Activated T-cell treated with anti-CD3 and anti-CD28 coated beads for 1 hour (primary cell): Measurements from ENCODE around the gene HSPA12A.

Source experiments
- DNase-seq: peaks from one replicate; pipeline ENCODE4 v3.0.0-alpha.2; 2020; ENCODE audit warnings: low read depth

HSPA12A gene

DNA sequence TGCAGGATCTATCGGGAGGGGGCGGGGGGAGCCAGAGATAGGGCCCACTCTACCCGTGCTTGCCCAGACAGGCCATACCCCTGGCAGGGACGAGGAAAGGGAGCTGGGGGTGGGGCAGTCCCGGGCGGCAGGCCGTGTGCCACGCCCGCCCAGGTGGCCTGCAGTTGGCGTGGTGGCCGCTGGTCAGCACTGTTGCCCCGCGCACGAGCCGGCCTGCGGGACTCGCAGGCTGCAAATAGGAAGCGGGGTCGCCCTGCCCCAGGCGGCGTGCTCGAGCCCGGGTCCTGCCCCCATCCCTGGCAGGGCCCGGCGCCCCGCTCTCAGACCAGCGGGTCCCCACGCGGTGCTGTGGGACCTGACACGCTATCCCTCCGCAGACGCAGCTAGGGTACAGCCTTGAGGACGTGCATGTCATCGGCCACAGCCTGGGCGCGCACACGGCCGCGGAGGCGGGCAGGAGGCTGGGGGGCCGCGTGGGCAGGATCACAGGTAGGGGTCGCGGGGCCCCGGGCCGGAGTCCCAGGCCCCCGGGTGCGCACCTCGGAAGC lies 114.9 kb downstream of the HSPA12A start:
- DNase-seq, result no peak

DNA sequence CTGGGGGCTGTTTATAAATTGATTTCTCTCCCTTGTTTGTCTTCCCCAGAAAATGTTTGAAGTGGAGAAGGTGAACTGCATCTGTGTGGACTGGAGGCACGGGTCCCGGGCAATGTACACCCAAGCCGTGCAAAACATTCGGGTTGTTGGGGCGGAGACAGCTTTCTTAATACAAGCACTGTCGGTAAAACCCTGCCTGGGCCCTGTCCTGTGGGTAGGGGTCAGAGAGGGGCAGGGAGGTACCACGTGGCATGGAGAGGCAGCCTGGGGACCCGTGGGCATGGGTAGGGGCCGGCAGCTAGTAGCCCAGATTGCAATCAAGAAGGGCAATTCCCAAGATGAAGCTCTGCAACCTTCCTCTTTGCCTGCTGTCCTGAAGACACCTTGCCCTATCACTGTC lies 115.6 kb downstream of the HSPA12A start:
- DNase-seq, result no peak

DNA sequence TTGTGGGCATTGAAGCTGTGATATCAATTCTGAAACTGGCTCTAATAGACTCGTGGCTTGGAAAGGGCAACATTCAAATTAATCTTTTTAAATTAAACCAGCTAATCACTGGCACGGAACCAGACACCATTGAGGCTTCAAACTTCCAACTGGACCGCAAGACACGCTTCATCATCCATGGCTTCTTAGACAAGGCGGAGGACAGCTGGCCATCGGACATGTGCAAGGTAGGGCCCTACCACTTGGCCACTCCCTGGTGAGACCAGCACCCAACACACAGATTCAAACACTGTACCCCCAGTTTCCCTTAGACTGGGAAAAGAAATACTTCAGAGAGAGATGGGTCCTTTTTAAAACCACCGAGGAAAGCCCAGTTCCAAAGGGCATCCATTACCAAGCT lies 116.5 kb downstream of the HSPA12A start:
- DNase-seq, result no peak

DNA sequence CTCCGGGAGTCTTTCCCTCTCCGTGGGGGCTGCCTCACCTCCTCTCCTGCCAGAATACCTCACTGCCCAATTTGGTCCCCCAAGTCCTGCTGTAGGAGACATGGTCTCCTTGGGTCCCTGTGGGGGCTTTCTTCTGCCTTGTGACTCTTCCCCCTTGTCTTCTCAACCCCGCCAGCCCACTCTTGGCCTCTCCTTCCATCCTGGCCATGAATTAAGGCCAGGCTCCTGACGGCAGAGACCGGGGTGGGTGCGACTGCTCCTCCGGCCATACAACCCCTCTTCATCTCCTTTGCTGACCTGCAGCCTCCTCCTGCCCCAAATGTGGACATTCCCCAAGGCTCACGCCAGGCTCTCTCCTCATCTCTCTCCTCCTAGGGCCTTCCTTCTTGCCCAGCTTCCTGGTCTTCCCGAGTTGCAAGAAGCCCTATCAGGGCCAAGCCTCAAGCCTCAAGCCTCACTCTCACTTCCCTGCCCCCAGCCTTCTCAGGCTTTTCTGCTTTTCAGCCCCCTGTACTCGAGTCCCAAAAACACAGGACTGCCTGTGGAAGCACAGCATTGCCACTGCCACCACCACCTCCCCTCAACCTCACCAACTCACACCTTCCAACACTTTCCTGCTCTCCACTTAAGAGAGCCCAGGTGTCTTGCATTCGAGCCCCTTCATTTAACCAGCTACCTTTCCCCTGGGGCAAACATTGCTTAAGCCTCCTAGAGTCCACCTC lies 120.3 kb downstream of the HSPA12A start:
- DNase-seq, result no peak

DNA sequence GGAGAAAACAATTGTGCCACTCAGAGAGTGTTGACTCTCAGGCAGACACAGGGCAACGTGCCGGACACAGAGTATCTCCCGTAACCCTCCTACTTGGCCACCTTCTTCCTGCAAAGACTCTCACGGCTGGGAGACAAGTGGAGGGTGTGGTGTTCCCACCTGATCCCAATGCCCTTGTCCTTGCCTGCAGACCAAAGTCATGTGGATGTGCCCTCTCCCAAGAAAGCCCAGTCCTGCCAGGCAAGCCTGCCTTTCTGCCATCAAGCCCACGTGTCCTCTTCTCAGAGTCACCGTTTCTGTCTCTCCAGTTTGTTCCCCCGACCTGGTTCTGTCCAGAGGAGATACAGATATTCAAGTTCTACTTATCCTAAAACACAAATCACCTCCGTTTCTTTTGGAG lies 120.9 kb downstream of the HSPA12A start:
- DNase-seq, result no peak
